NB4 (cell line): ENCODE results near the gene ACACA.

Source experiments
- CTCF ChIP-seq: IDR thresholded peaks from one replicate; pipeline ENCODE4 v1.5.1; 2012; ENCODE audit warnings: low read depth, low read length
- POLR2A ChIP-seq: IDR thresholded peaks from 2 replicates; pipeline ENCODE4 v1.6.1; 2011; ENCODE audit warnings: mild to moderate bottlenecking; ENCODE audit not compliant: insufficient read length; ENCODE audit errors: extremely low read depth

- TF ChIP-seq CTCF, result no peak
- TF ChIP-seq POLR2A, result no peak
These were observed 122.4 kb downstream of the ACACA start for GRCh38 chr17:37284191-37284590.
